IPS-18a (cell line): ENCODE results near the gene UBE2E2.
"Not testable (repeated sequence)": the region's sequence is repeated elsewhere in the genome, so short reads cannot be mapped to it uniquely, and the experiment has no call there.

Experiments
- H3K27ac ChIP-seq: one replicate; pipeline ENCODE4 v1.5.1; 2013; ENCODE audit warnings: low read length
- H3K27me3 ChIP-seq: one replicate; pipeline ENCODE4 v1.6.1; 2013; ENCODE audit warnings: mild to moderate bottlenecking, low read length; ENCODE audit not compliant: control insufficient read depth, insufficient read depth
- H3K36me3 ChIP-seq: one replicate; pipeline ENCODE4 v1.6.1; 2013; ENCODE audit warnings: low read depth, low read length; ENCODE audit not compliant: control insufficient read depth
- H3K4me1 ChIP-seq: one replicate; pipeline ENCODE4 v1.6.1; 2013; ENCODE audit warnings: low read depth, low read length; ENCODE audit not compliant: control insufficient read depth
- H3K4me3 ChIP-seq: one replicate; pipeline ENCODE4 v1.5.1; 2013; ENCODE audit warnings: low read length
- H3K9ac ChIP-seq: one replicate; pipeline ENCODE4 v1.6.1; 2013; ENCODE audit warnings: mild to moderate bottlenecking, low read length, moderate library complexity
- H3K9me3 ChIP-seq: one replicate; pipeline ENCODE4 v1.6.1; 2013; ENCODE audit warnings: low read depth, low read length; ENCODE audit not compliant: control insufficient read depth

UBE2E2 gene

GRCh38 chr3:23170291-23170690, 32.8 kb upstream of the UBE2E2 start:
- peaks cover 3% of the 10 kb centered on the region for H3K4me1 ChIP-seq
- no peak overlapping the region for H3K27ac ChIP-seq
- H3K9me3 ChIP-seq, result no peaks in the 10 kb centered on the region
- H3K27me3 ChIP-seq, result no peaks in the 10 kb centered on the region
- H3K4me3 ChIP-seq, result no peak overlapping the region
- no peaks in the 10 kb centered on the region for H3K36me3 ChIP-seq
- no peak overlapping the region for H3K9ac ChIP-seq

DNA sequence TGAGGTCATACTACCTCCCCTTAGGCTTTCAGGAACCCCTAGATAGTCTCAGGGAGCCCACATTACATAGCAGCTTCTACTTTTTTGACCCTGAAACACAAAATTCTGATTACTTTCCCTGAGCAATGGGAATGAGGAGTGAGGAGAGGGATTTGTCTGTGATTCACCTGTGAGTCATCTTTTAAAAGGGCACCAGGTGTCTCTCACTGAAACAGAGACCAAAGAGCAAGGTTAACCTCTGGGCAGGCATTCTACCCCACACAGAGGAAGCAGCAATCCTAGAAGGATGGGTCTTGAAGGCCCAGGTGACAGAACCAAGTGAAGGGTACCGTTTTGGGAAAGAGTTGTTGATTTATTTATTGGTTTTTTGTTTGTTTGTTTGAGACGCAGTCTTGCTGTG, 31.1 kb upstream of the UBE2E2 start:
- no peak overlapping the region for H3K4me3 ChIP-seq
- H3K4me1 ChIP-seq, result peaks cover 3% of the 10 kb centered on the region
- no peak overlapping the region for H3K27ac ChIP-seq
- no peaks in the 10 kb centered on the region for H3K27me3 ChIP-seq
- no peaks in the 10 kb centered on the region for H3K9me3 ChIP-seq
- H3K9ac ChIP-seq, result no peak overlapping the region
- no peaks in the 10 kb centered on the region for H3K36me3 ChIP-seq

DNA sequence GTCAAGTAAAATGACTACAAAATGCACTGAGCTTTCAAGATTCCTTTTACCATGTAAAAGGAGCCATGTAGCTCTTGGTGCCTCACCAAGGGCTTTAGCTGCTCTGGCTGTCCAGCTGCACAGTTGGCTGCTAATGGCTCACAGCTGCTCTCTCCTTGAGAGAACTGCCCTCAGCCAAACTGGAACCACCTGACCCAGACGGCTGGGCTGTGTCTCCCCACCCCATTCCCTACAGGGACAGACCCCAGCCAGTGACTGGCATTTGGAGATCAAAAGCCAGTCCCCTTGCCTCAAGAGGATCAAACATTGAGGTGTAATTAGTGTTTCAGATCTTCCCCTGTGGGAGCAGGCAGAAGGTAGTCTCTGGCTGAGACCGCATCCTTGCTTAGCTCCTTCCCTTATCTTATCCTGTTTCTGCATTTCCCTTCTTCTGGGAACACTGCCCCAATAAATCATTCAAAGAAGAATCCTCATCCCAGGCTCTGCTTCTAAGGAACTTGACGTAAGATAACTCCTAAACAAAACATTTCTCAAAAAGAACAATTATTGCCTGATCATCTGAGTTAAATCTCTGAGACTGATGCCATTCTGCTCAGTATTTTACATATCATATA, 28.6 kb upstream of the UBE2E2 start:
- H3K36me3 ChIP-seq, result no peaks in the 10 kb centered on the region
- no peak overlapping the region for H3K9ac ChIP-seq
- H3K9me3 ChIP-seq, result no peaks in the 10 kb centered on the region
- no peak overlapping the region for H3K27ac ChIP-seq
- no peak overlapping the region for H3K4me3 ChIP-seq
- H3K4me1 ChIP-seq, result peaks cover 3% of the 10 kb centered on the region
- no peaks in the 10 kb centered on the region for H3K27me3 ChIP-seq

GRCh38 chr3:23175341-23176083, 27.6 kb upstream of the UBE2E2 start:
- no peaks in the 10 kb centered on the region for H3K27me3 ChIP-seq
- no peaks in the 10 kb centered on the region for H3K9me3 ChIP-seq
- H3K4me3 ChIP-seq, result no peak overlapping the region
- H3K36me3 ChIP-seq, result no peaks in the 10 kb centered on the region
- H3K9ac ChIP-seq, result no peak overlapping the region
- peaks cover 3% of the 10 kb centered on the region for H3K4me1 ChIP-seq
- H3K27ac ChIP-seq, result no peak overlapping the region

DNA sequence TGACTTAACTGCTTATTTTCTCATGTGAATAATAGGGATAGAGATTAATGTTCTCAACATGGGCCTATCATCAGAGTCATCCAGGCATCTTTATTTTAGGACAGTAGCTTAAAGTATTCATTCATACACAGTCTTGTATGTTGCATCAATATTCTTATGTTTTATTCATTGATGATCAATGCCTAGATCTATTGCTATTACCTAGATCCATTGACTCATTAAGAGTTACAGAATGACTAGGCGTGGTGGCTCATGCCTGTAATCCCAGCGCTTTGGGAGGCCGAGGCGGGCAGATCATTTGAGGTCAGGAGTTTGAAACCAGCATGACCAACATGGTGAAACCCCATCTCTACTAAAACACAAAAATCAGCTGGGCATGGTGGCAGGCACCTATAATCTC, 26.3 kb upstream of the UBE2E2 start:
- H3K27ac ChIP-seq, H3K9ac ChIP-seq, H3K36me3 ChIP-seq, H3K9me3 ChIP-seq, H3K4me3 ChIP-seq, H3K27me3 ChIP-seq, H3K4me1 ChIP-seq: not testable (repeated sequence)

DNA sequence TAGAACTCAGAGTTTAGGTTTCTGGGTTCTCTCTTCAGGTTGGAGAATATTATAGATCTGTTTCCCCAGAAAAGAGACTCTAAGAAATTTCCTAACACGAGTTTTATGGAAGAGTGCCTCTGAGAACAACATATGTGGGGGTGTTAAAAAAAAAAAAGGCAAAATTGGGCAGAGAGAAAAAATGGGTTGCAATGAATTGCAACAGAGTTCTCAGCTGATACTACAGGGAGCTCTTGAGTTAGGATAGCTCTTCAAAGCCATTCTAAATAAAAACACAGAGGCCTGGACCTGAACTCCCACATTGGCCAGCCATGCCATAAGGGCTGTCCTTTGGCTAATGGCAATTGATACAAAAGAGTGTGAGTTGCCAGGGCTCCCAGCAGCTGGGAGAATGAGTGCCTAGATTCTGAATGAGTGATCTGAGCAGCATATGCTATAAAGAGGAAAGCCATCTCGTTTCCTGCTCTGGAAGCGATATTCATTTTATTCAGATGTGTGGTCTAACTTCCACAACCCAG, 20.1 kb upstream of the UBE2E2 start:
- H3K27me3 ChIP-seq, result no peaks in the 10 kb centered on the region
- H3K9ac ChIP-seq, result no peak overlapping the region
- H3K9me3 ChIP-seq, result no peaks in the 10 kb centered on the region
- H3K4me1 ChIP-seq, result peaks cover 3% of the 10 kb centered on the region
- H3K27ac ChIP-seq, result no peak overlapping the region
- no peaks in the 10 kb centered on the region for H3K36me3 ChIP-seq
- no peak overlapping the region for H3K4me3 ChIP-seq

DNA sequence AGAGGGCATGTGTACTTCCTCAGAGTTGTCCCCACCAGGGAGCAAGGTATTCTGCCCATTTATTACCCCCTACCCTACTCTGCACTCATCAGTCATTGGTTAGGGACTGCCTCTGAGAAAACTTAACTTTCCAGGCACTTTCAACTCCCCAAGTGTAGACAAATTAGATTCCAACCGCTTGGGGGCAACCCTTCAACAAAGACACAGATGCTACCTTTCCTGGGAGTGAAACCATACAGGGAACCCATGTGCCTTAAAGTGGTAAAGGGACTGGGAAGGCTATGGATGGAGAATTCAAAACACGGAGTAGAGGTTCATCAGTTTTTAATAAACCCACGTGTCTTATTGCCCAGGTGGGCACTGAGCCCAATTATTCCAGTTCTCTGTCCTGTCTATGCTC, 19.4 kb upstream of the UBE2E2 start:
- Histone ChIP-seq H3K4me1 (peaks cover 3% of the 10 kb centered on the region), H3K27ac (no peak overlapping the region), H3K9ac (no peak overlapping the region), H3K4me3 (no peak overlapping the region), H3K9me3 (no peaks in the 10 kb centered on the region), H3K36me3 (no peaks in the 10 kb centered on the region), H3K27me3 (no peaks in the 10 kb centered on the region)

DNA sequence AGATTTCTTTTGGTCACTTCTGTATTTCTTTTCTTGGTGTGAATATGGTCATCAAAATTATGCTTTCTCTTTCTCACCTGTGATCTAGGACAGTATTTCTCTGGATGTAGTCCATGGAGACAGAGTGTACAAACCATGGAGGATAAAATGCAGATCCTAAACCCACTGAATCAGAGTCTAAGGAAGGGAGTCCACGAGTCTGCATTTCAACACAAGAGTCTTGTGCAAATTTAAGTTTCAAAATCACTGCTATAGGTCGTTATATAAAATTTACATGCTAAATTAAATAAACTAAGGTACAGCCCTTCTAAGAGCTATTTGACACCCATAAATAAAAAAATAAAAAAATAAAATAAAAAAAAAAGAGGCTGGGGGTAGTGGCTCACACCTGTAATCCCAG, 17.3 kb upstream of the UBE2E2 start:
- H3K9me3 ChIP-seq, result no peaks in the 10 kb centered on the region
- no peak overlapping the region for H3K4me3 ChIP-seq
- peaks cover 3% of the 10 kb centered on the region for H3K4me1 ChIP-seq
- H3K36me3 ChIP-seq, result no peaks in the 10 kb centered on the region
- no peaks in the 10 kb centered on the region for H3K27me3 ChIP-seq
- H3K9ac ChIP-seq, result no peak overlapping the region
- H3K27ac ChIP-seq, result no peak overlapping the region

GRCh38 chr3:23189187-23189586, 13.9 kb upstream of the UBE2E2 start:
- no peaks in the 10 kb centered on the region for H3K27me3 ChIP-seq
- H3K9ac ChIP-seq, result no peak overlapping the region
- no peak overlapping the region for H3K27ac ChIP-seq

DNA sequence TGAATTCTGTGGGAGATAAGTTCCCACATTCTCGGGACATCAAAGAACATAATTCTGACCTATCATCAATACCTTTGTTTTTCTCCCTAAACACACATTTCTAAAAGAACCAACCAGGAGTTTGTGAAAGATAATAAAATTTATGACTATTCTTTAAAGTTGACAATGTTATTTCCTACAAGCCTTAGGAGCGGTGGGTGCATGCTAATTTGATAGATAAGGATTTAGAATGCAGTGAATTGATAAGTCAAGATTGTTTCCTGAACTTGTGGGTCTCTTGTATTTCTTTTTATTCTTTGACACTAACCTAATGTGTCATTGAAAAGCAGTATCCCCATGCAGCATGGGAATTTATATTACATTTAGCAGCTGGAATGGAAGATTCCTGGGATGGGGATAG, 10.3 kb upstream of the UBE2E2 start:
- no peaks in the 10 kb centered on the region for H3K36me3 ChIP-seq
- H3K9ac ChIP-seq, result no peak overlapping the region

More at GRCh38 chr3:23189187-23189586, 13.9 kb upstream of the UBE2E2 start:
- H3K9me3 ChIP-seq, result no peaks in the 10 kb centered on the region
- no peak overlapping the region for H3K4me3 ChIP-seq
- no peaks in the 10 kb centered on the region for H3K4me1 ChIP-seq
- H3K36me3 ChIP-seq, result no peaks in the 10 kb centered on the region

GRCh38 chr3:23193831-23194230, 9.3 kb upstream of the UBE2E2 start:
- H3K27me3 ChIP-seq, result no peaks in the 10 kb centered on the region
- H3K9me3 ChIP-seq, result no peaks in the 10 kb centered on the region
- H3K4me3 ChIP-seq, result no peak overlapping the region
- H3K36me3 ChIP-seq, result no peaks in the 10 kb centered on the region
- no peak overlapping the region for H3K9ac ChIP-seq
- H3K27ac ChIP-seq, result no peak overlapping the region
- H3K4me1 ChIP-seq, result no peaks in the 10 kb centered on the region

More for the DNA sequence above, 10.3 kb upstream of the UBE2E2 start:
- H3K27me3 ChIP-seq, result no peaks in the 10 kb centered on the region
- no peaks in the 10 kb centered on the region for H3K9me3 ChIP-seq
- no peaks in the 10 kb centered on the region for H3K4me1 ChIP-seq
- H3K27ac ChIP-seq, result no peak overlapping the region
- H3K4me3 ChIP-seq, result no peak overlapping the region

GRCh38 chr3:23198801-23199200, 4.3 kb upstream of the UBE2E2 start:
- H3K36me3 ChIP-seq, result no peaks in the 10 kb centered on the region
- no peak overlapping the region for H3K9ac ChIP-seq
- H3K9me3 ChIP-seq, result no peaks in the 10 kb centered on the region
- no peak overlapping the region for H3K27ac ChIP-seq
- no peak overlapping the region for H3K4me3 ChIP-seq
- peaks cover 21% of the 10 kb centered on the region for H3K27me3 ChIP-seq
- peaks cover 6% of the 10 kb centered on the region for H3K4me1 ChIP-seq
